Posterior cingulate gyrus (tissue), 11 donors: ENCODE data around the gene COL23A1.
"Not testable (repeated sequence)": the region's sequence is repeated elsewhere in the genome, so short reads cannot be mapped to it uniquely, and the experiment has no call there.

Experiments used
- DNase-seq, 10 donors: peaks; one replicate each; pipeline versions ENCODE4 v3.0.0 to v3.0.0-alpha.2; 2020 to 2021; ENCODE audit warnings: mixed read lengths in 3 of 10
- intact Hi-C: fragments of 100-400 bp; cut with DNase I; formaldehyde crosslinking; loops from one replicate; pipeline ENCODE4 v1.15.1; 2023

The COL23A1 gene

DNA sequence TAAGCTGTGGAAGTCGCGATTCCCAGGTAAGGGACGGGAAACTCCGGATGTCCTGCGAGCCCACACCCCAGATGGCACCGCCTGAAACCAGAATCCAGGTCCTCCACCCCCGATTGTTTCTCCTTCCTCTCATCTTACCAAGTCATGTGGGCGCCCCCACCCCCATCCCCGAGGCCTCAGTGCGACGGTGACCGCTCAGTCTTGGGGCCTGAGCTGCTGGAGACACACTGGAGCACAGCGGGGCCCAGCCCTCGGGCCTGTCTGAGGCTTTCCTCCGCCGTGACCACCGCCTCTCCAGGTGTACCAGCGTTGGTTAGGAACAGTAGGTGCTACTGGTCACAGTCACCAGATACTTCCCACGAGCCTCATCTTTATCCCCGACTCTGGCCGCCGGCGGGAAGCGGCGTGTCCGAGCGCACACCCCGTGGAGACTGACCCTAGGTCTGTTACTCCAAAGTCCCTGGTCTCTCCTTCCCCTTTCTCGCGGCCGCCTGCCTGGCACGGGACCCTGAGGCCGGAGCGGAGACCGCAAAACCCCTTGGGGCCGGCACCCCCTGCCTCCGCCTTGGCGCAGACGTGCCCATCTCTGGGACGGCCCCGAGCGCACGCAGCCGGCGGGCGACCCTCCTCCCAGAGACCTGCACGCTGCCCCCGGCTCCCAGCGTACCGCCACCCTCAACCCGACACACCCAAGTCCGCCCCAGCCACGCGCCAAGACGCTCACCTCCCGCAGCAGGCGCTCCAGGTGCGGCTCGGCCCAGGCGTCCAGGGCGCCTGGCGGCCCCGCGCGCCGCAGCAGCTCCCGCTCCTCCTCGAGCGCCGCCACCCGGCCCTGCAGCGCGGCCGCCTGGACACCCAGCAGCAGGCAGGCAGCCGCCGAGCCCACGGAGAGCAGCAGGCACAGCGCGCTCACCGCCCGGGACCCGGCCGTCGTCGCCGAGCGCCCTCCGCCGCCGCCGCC lies 733 bp downstream of the COL23A1 start:
- DNase-seq, result peak in 7 of 10 donors; percentile 36 to 87 (median 43)
- intact Hi-C loops, result loop anchor here (2.0 kb wide), 2 partner anchors 309 to 355 kb away; no protein-coding TSS in a partner anchor

DNA sequence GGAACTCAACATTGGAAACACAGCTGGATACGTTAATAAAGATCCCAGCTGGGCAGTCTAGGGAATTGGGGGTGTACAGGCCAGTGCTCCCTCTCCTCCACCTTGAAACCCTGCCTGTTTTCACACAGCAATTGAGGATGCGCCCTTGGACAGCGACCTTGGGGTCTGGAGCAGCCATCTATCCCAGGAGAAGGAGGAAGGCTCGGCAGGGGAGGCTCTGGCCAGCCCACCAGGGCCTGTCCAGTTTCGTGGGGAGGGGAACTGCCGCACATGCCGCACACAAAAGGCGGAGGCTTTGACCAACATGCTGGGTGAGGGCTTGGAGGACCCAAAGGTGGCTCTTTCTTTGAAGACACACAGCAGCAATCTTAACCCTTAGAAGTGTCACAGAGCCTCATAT lies 1.4 kb downstream of the COL23A1 start:
- intact Hi-C loops, result no loop called here
- DNase-seq, result no peak

DNA sequence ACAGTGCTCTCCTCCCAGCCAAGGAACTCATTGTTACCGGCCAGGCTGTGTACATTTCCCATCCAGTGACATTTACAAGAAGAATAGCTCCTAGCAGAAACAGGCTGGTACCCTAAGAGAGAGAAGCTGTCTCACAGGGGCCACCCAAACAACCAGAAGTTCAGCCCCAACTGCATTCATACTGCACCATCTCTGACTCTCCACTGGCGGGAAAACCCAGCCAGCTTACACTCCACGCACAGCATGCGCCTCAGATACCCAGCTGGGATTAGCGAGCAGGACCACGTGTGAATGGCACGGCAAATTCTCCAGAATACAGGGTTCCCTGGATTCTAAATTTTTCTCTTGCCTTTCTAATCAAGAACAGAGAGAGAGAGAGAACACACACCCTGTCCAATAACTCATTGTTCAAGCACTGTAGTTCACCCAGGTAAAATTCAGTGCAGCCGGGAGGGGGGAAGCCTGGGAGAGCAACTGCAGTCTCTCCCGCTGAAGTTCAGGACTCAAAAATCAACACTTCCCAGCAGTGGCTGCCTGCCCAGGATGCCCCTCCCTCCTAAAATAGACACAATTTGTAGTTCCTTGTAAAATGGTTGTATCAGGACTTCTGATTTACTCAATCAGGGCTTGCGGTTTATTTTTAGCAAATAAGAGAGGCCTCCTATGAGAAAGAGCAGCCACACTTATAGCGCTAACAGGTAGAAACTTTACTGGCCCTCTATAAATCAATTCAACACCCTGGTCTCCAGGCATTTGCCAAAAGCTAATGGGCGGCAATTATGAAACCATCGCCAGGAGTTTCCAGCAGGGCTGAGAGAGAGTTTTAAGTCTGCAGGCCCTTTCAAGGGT lies 2.2 kb downstream of the COL23A1 start:
- DNase-seq, result peak in 1 of 10 donors; percentile 63
- intact Hi-C loops, result no loop called here

DNA sequence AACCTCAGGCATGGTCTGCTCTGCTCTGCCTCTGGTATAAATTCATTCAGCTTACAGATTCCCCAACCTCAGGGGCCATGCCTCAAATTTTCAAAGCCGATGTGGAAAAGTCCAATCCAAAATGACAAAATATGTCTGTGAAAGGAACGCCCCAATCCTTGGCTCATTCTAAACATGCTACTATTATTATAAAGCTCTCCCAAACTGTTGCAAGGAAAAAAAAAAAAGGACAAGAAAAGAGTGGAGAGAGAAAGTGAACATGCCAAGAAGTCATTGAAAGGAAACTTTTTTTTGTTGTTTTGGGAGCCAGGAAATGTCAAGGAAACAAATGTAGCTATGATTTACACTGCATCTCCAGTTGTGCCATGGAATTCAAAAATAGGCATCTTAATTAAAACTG lies 3.8 kb downstream of the COL23A1 start:
- no peak for DNase-seq
- intact Hi-C loops, result no loop called here

DNA sequence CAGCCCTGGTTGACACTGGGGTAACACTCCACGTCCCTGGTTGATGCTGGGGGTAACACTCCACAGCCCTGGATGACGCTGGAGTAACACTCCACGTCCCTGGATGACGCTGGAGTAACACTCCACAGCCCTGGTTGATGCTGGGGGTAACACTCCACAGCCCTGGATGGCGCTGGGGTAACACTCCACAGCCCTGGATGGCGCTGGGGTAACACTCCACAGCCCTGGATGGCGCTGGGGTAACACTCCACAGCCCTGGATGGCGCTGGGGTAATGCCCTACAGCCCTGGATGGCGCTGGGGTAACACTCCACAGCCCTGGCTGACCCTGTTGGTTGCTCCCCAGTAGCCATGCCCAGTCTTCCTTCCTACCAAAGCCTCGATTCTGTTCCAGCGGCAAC lies 4.8 kb downstream of the COL23A1 start:
- intact Hi-C loops, result not testable (repeated sequence)
- DNase-seq, result peak in 8 of 10 donors; percentile 27 to 97 (median 68)

DNA sequence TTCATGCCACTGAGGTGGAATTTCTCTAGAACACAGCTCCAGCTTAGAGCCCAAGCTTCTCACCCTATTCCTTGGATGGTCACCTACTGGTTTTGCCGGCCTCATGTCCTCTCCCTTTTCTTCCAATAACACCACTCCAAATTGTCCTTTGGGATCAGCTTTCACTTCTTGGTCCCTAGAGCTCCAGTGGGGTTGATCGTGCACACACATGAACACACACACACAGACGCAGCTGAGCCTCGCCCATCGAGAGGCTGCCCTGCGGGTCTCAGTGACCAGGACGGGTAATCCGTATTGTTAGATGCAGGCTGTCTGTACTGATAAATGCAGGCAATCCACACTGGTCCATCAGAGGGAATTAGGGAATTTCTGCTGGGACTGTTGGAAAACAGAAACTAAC lies 6.9 kb downstream of the COL23A1 start:
- intact Hi-C loops, result no loop called here
- DNase-seq, result peak in 1 of 10 donors; percentile 25

DNA sequence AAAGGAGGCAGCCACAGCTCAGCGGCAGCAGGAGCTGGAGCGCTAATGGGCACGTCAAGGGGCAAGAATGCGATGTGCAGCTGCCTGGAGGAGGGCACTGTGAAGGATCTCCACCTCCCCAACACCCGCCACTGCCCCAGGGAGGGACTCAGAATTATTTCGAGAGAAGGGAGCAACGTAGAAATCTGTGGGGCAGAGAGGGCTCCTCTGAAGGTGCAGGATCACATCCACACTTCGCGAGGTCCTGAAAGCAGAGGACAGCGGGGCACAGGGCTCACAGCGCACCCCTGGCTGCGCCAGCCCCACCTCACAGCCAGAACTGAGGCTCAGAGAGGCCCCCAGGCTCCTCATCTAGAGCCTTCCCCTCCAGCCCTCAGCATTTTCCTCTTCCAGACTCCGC lies 7.9 kb downstream of the COL23A1 start:
- intact Hi-C loops, result no loop called here

DNA sequence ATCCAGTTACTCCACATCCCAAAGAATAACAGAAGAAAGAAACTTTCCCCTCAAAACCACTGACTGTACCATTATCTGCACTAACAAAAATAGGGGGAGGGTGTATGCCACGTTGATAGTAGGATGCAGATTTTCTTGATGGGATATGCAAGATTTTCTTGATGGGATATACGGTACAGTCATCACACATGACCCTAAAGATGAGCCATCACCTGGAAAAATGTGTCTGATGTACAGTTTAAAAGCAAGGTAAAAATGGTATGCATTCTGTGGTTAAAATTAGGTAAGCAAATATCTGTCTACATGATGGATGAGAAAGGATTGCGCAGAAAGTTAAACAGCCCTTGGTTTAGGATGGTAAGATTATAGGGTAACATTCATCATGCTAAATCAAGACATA lies 8.6 kb downstream of the COL23A1 start:
- no peak for DNase-seq
- intact Hi-C loops, result no loop called here

More for the DNA sequence above, 7.9 kb downstream of the COL23A1 start:
- peak in 1 of 10 donors; percentile 35 for DNase-seq

DNA sequence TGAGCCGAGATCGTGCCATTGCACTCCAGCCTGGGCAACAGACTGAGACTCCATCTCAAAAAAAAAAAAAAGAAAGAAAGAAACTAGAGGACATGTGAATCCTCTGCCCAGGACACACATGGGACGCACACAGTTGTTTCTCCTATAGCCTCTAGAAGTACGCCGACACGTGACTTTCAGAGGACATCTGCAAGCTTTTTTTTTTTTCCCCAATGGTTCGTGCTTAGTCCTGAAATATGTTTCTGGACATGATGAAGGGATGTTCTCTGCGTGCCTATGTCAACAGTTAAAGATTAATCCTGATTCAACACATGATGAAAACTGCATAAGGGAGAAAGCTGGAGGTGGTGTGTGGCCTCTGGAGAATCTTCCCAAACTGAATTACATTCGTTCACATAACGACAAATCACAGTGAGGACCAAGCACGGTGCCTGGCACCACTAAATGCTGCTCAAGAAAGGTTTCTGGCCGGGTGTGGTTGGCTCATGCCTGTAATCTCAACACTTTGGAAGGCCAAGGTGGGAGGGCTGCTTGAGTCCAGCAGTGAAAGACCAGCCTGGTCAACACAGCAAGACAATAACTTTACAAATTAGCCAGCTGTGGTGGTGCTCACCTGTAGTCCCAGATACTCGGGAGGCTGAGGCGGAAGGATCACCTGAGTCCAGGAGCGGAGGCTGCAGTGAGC lies 9.8 kb downstream of the COL23A1 start:
- intact Hi-C loops, result no loop called here

DNA sequence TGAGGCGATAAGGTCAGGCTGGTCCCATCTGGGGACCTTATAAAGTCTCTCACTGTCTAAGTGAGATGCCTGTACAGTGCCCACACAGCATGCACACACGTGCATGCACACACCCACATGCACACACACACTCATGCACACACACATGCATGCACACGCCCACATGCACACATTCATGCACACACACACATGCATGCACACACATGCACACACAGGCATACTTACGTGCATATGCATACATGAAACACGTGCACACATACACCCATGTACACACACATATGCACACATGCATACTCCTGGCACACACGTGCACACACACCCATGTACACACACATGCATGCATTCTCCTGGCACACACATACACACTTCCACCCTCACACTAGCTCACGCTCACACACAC lies 12.2 kb downstream of the COL23A1 start:
- intact Hi-C loops, result no loop called here
- peak in 1 of 10 donors; percentile 33 for DNase-seq

More for the DNA sequence above, 9.8 kb downstream of the COL23A1 start:
- peak in 1 of 10 donors; percentile 41 for DNase-seq

DNA sequence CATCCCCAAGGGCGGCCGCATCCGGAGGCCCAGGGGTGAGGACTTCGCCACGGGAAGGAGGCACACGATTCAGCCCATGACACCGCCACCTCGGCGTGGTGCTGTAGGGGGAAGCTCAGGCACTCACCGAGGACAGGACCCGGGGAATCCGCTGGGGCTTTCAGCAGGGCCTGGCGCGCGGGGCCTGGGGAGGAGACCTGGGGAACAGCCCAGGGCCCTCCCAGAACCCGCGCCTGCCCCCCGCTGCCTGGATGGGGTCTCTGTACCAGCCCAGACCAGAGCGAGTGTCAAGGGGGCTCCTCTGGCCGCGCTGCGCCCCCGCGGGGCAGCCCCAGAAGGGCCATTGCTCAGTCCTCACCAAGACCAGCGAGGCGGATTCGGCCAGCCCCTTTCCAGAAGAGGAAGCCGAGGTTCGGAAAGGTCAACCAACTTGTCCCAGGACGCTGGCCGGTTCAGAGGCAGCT lies 12.8 kb downstream of the COL23A1 start:
- intact Hi-C loops, result no loop called here
- peak in 1 of 10 donors; percentile 84 for DNase-seq

DNA sequence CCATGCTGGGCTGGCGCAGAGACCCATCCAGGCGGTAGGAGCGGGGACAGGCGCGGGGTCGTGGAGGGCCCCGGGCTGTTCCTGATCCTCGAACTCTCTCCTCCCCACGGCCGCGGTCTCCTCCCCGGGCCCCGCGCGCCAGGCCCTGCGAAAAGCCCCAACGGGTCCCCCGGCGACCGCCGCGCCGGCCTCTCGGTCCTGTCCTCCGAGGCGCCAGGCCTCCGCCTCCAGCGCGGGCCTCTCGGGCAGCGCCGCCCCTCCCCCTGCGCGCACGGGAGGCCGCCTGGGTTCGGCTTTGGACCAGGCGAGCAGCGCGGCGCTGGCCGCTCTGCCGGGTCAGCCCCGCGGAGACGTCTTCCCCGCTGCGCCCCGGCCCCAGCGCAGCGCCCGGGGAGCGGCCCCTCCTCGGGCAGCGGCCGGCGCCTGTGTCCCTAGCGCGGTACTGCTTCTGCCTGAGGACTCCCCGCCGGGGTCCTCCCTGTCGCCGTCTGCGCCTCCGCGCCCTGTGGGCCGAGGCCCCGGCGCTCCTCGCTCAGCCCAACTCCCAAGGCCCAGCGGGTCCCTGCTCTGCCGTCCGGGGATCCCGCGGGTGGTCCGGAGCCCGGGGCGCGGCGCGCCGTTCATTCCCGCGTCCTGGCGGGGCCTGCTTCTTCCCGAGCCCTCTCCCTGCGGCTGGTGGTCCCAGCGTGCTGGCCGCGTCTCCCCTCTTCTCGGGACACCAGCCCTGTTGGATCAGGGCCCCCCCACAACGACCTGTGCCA lies 13.4 kb downstream of the COL23A1 start:
- peak in 1 of 10 donors; percentile 88 for DNase-seq
- intact Hi-C loops, result no loop called here

DNA sequence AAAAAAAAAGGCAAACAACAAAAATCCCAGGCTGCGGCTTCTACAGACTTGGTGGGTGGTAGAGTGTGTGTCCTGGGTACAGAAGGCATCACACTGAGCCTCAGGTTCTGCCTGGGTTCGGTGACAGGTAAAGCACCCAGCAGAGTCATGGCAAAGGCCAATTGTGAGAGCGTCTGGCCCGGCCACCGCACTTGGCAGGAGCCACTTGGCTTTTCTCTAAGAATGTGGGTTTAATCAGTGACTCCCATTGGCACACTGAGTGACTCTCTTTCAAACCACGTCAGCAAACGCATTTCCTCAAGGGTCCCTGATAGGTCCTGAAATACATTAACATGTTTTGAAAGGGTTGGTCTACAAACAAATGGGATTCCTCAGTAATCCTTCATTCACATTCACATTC lies 17.0 kb downstream of the COL23A1 start:
- intact Hi-C loops, result no loop called here

DNA sequence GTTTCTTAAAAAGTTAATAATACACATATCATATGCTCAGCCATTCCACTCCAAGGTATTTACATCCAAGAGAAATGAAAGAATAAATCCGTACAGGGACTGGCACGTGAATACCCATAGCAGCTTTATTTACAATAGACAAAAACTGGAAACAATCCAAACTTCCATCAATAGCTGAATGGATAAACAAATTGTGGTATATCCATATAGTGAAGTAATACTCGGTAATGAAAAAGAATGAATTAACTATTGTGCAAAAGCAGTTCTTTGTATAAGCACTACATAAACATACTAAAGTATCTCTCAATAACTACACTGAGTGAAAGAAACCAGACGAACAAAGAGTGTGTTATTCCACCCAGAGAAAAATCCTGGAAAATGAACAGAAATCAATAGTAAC lies 17.6 kb downstream of the COL23A1 start:
- no peak for DNase-seq
- intact Hi-C loops, result no loop called here

More for the DNA sequence above, 17.0 kb downstream of the COL23A1 start:
- DNase-seq, result no peak

DNA sequence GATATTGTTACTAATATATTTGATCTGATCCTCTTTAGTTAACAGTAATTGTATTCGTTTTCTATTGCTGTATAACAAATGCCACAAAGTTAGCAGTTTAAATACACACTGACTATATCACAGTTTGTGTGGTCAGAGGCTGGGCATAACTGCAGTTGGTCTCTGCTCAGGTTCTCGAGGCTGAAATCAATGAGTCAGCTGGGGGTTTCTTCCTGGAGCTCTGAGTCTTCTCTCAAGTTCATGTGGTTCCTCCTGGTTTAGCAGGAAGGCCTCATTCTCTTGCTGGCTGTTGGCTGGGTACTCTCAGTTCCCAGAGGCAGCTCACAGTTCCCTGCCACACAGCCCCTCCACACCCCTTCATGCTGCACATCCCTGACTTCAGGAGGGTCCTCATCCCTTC lies 20.7 kb downstream of the COL23A1 start:
- intact Hi-C loops, result no loop called here

DNA sequence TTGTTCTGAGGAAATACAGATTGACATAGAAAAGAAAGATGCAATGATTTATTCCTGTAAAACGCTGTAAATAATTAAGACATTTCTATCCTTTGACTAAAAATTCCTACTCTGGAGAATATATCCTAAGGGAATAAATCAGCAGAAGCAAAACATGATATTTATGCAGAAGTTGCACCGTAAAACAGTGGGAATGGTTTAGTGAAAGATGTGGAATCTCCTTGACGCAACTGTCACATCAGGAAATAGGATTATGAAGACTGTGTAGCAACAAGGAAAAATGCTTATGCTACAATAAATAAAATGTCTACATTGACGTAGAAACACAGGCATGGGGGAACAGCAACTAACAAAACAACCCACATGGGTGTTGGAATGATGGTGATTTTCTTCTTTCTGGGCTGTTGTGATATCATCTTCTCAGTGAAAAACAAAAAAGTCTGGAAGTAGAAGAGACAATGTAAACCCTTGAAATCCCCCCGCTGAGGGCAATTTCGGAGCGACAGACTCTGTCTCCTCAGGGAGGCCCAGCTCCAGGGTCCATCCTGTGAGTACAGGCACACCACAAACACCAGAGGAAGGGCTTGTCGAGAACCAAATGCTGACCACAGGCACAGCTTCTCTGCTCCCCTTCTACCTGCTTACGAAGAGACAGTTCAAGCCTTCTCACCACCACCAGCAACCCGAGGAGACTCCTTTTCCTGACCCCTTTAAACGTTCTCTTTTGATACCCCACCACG lies 25.2 kb downstream of the COL23A1 start:
- intact Hi-C loops, result no loop called here
- DNase-seq, result peak in 1 of 10 donors; percentile 9

More for the DNA sequence above, 20.7 kb downstream of the COL23A1 start:
- DNase-seq, result no peak

DNA sequence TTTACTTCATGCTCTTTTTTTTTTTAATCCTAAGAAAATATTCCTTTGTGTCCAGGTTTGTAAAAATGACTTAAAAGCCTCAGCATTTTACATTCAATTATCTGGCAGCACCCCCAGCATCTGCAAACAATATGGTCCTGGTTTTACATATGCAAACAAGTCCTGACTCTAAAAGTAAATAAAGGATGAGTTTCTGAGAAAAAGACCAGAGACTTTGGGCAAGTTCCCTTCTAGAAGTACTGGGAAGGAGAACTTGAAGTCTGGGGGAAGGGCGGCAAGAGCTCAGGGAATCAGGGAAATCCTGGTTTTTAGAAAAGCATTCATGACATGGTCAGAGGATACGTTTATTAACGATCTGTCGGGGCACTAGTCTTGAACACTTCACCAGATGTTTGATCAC lies 25.8 kb downstream of the COL23A1 start:
- DNase-seq, result no peak
- intact Hi-C loops, result no loop called here

DNA sequence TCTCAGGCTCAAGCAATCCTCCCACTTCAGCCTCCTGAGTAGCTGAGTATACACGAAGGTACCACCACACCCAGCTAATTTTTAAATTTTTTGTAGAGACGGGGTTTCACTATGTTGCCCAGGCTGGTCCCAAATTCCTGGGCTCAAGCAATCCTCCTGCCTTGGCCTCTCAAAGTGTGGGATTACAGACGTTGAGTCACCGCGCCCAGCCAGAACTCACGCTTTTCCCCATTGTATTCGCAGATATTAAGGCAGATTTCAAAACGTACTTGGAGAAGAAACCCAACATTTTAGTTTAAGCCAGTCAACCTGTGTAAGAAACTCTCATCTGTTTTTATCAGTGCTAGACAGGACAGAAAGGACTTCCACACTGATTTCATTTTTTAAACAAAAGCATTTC lies 26.6 kb downstream of the COL23A1 start:
- intact Hi-C loops, result no loop called here
- no peak for DNase-seq

DNA sequence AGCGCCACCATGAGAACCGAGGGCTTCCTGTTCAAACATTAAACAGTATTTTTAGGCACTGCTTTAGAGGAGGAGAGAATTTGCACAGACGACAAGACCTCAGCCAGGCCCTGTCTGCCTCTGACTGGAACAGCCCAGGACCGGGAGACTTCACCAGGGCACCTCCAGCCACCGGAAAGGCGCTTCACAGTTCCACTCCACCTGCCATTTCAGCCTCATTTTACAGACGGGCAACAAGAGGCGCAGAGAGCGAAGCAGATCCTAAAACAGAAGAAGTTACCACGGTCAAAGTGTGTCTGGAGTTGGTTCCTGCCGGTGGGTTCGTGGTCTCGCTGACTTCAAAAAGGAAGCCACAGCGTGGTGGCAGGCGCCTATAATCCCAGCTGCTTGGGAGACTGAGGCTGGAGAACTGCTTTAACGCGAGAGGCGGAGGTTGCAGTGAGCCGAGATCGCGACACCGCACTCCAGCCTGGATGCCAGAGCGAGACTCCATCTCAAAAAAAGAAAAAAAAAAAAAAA lies 28.4 kb downstream of the COL23A1 start:
- peak in 1 of 10 donors; percentile 27 for DNase-seq
- intact Hi-C loops, result no loop called here
